Hematopoietic multipotent progenitor cell (in vitro differentiated cells): Measurements from ENCODE around the gene TMEM114. TPM values are rescaled to one million over a fixed set of nuclear protein-coding genes. Genes with fewer than 3 reads are reported as not detected.
"Not testable (repeated sequence)": the region's sequence is repeated elsewhere in the genome, so short reads cannot be mapped to it uniquely, and the experiment has no call there.

Experiments used
- DNase-seq, 3 donors: peaks; one replicate each; pipeline ENCODE4 v3.0.0-alpha.2; 2011 to 2015; ENCODE audit warnings: low read depth in 2 of 3, low spot score in 2 of 3
- total RNA-seq: library from RNA; depleted of rRNA; stranded (reverse); fragments of >200 nt; gene quantifications from one replicate; pipeline ENCODE4 v1.2.3, GENCODE V29; 2012

TMEM114 gene
- total RNA-seq, 1 donor, result not detected

DNA sequence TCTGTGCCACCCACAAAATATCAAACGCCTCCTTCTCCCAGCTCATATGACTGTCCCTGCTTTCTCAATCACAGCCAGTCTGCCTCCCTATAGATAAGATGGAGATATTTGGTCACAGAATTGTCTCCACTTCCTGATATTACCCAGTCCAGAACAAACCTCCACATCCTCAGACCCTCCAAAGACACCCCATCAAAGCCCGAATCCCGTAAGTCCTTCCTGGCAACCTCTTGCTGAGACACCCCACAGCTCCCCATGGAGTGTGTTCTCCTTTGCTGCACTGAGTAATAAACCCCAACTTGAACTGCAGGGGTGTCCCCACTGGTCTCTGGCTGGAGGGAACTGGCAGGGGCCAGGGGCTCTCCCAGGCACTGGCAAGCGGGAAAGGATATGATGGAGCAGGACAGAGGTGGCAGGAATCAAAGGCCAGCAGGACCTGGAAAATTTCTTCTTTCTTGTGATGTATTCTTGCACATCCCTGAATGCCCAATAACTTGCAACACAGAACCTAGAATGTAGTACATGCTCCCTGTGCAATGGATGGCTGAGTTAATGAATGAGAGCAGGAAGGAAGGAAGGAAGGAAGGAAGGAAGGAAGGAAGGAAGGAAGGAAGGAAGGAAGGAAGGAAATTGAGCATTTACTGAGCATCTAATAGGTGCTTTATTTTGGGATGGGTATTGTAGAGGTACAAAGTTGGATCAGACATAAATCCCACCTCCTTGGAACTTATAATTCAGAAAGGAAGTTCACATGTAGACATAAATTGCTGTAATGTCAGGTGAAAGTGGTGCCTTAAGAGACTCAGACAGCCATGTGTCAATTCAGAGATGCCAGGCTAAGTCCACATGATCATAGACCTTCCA lies 13.9 kb downstream of the TMEM114 start:
- no peak for DNase-seq

DNA sequence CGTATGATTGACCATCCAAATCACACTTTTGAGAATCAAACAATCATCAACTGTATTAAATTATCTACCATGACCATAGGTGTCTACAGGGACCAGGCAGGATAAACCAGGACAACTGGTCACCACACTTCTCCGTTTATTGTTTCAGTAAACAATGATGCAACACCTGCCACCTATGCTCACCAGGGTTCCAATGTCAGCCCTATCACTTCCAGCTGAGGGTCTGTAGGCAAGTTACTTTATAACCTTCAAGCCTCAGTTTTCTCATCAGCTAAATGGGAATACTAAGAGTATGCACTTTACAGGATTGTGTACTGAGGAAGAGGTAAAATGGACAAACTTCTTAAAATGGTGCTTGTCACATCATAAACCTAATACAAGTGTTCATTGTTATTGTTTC lies 14.9 kb downstream of the TMEM114 start:
- DNase-seq, result no peak

DNA sequence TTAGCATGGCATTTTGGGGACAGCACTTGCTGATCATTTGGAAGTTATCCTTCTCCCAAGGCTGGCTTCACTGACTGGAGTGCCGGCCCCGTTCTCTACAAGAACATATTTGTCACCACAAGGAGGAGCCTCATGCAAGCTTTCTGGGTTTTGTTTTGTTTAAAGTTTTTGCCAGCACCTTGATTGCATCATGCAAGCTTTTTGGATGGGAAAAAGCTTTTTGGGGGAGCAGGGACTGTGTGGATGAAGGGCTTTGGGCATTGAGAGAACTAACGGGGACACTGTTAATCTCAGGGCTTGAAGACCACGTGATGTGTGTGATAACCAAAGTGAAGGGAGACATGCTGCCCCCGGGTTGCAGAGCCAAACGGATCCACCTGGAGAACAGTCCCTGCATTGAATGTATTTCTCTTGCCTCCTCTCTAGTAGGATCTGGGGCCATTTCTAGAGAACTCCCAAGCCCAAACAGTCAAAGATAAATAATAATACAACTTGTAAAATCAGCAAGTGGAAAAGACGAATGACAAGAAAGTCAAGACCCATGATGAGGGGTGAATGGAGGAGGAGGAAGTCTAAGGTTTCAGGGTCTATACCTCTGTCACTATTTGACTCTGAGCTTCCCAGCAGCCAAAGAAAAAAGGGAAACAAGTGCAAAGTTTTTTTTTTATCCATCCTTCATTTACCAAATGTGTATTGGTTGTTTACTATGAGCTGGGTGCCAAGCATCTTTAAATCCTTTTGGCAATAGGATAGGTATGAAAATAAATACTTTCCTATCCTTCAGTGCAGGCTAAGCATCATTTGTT lies 17.2 kb downstream of the TMEM114 start:
- DNase-seq, result peak in 2 of 3 donors; percentile 38 to 63

DNA sequence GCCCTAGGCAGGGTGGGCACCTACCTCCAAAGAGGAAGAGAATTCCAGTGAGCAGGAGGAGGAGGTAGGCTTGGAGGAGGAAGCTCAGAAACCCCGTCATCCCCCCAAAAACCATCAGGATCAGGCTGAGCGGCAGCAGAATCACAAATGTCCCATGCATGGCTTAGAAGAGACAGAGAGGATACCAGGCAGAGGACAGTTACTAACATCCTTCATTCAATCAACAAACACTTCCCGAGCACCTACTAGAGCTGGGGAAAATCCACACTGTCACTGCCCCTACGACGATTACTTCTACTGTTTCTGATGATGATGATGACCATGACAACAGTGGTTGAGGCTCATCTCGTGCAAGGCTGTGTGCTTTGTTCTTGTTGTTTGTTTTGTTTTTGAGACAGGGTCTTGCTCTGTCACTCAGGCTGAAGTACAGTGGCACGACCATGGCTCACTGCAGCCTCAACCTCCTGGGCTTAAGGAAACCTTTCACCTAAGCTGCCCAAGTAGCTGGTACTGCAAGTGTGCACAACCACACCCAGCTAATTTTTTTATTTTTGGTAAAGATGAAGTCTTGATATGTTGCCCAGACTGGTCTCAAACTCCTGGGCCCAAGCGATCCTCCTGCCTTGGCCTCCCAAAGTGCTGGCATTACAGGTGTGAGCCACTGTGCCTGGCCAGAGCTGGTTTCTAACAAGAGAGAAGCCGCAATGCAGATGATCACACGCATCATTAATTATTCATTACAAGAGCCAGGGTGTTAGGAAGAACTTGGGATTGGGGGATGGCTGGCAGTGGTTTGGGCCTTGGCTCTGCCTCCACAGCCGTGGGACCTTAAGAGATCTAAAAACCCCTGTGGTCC lies 18.0 kb downstream of the TMEM114 start:
- no peak for DNase-seq

DNA sequence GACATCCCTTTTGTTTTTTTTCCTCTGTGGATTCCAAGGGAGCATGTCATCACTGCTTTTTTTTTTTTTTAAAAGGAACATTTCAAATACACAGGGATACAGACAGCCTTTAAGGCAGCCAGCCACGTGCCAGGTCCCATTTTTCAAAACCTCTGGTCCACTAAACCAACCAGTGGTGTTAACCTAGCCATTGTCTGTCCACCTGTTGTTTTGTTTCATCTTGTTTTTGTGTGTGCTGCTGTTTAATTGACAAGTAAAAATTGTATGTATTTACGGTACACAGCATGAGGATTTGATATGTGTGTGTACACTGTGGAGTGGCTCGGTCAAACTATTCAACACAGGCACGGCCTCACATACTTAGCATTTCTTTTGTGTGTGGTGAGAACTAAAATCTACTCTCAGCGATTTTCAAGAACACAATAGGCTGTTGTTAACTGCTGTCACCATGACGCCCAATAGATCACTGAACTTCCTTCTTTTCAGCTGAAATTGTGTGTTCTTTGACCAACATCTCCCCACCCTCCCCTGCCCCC lies 19.2 kb downstream of the TMEM114 start:
- DNase-seq, result peak in 1 of 3 donors; percentile 72

DNA sequence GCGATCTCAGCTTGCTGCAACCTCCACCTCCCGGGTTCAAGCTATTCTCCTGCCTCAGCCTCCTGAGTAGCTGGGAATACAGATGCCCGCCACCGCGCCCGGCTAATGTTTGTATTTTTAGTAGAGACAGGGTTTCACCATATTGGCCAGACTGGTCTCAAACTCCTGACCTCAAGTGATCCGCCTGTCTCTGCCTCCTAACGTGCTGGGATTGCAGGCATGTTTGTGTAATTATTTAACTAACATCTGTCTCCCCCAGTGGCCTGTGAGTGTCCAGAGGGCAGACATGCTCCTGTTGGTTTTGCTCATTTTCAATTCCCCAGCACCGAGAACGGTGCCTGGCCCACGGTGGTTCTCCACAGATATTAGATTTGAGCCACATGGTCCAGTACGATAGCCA lies 19.9 kb downstream of the TMEM114 start:
- DNase-seq, result not testable (repeated sequence)

DNA sequence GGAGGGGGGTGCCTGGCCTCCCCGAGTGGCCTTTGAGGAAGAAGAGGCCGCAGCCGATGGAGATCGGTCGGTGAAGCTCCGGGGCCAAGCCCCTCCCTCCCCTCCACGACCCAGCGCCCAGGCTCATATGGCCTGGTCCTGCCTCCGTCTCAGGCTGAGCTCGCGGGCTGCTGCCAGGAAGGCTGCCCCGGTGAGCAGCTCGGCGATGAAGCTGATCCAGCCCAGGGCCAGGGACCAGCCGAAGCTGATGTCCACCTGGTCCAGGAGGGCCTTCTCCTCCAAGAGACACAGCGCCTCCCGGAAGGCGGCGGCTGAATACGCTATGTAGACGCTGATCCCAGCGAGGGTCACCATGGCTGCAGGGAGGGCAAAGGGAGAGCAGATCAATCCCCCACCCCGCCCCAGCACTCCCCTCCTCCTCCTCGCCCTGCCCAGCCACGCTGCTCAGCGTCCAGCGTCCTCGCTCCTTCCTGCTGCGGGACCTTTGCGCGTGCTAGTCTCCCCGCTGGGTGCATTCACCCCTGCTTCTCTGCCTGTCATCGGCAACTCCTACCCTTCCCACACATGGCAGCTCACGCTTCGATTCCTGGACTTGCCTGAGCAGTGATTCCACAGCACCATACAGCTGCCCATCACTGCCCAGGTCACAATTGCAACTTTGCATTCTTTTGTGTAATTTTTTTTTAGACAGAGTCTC lies 20.5 kb downstream of the TMEM114 start:
- no peak for DNase-seq

DNA sequence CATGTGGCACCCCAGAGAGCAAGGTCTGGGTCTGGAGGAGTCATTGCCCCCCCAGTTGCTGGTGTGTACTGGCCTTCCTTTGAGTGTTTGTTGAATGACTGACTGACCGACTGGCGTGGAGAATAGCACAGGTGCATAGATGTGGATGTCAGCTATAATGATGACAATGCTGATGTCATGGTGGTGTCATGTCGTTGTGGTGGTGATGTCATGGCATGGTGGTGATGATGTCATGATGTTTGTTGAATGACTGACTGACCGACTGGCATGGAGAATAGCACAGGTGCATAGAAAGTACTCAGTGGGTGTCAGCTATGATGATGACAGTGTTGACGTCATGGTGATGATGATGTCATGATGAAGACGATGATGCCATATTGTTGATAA lies 22.1 kb downstream of the TMEM114 start:
- peak in 2 of 3 donors; percentile 1 to 13 for DNase-seq

DNA sequence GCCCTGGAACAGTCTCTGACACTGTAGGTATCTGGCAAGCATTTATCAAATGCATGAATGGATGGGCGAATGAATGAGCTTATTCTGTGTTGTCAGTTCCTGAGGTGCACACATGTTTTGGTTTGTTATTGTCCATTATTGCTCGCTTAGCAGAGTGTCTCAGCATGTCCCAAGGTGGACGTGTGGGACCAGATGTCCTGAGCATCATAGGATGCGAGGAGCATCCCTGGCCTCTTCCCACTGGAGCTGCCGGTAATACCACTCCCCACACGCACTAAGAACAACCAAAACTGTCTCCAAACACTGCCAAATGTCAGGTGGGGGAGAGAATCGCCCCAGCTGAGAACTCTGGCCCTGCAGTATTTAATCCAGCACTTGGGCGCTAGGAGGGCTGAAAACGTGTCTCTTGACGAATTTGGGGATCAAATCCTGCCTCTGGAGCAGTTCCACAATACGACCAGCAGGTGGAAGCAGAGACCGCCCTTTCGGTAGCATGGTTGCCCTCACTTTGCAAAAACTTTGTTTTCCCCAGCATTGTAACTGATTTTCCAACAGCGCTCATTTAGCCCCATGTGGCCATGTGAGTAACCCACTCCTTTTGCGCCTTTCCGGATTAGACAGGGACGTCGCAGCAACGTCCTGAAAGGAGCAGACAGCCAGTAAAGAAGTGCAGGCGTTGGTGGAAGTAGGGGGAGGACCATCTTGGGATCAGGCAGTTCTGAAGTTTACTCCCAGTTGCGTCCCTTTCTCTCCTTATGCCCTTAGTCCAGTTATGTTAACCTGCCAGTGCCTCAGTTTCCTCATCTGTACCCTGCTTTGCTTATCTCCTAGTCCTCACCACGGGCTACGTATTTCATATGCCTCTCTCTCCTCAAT lies 22.7 kb downstream of the TMEM114 start:
- peak; percentile 54 to 97 (median 90) for DNase-seq

DNA sequence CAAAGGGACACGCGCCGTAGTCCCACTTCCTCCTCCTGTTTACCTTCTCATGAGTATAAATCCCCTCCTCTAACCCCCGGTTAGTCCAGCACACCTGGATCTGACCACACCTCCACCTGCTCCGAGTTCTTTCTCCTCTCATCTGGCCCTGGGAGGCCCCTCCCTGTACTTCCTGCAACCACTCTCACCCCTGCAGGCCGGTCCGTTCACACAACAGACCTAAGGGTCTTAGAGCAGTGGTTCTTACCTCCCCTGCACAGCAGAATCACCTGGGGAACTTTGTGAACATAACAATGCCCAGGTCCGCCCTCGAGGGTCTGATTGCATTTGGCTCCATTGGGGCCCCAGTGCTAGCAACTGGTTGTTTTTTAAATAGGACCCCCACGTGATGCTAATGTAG lies 24.8 kb downstream of the TMEM114 start:
- DNase-seq, result peak in 1 of 3 donors; percentile 47

DNA sequence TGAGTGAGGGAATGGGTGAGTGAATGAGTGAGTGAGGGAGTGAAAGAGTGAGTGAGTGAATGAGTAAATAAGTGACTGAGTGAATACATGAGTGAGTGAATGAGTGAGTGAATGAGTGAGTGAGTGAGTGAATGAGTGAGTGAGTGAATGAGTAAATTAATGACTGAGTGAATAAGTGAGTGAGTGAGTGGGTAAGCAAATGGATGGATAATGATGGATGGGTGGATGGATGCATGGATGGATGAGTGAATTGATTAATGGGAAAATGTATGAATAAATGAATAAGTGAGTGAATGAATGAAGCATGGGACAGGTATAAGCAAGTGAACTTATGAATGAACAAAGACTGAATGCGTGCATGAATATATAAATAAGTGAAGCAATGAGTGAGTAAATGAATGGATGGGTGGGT lies 25.4 kb downstream of the TMEM114 start:
- no peak for DNase-seq

DNA sequence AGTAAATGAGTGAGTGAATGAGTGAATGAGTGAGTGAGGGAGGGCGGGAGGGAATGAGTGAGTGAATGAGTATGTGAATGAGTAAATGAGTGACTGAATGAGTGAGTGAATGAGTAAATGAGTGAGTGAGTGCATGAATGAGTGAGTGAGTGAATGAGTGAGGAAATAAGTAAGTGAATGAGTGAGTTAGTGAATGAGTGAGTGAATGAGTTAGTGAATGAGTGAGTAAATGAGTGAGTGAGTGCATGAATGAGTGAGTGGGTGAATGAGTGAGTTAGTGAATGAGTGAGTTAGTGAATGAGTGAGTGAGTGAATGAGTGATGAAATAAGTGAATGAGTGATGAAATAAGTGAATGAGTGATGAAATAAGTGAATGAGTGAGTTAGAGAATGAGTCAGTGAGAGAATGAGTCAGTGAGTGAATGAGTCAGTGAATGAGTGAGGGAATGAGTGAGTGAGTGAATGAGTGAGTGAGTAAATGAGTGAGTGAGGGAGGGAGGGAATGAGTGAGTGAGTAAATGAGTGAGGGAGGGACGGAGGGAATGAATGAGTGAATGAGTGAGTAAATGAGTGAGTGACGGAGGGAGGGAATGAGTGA lies 26.3 kb downstream of the TMEM114 start:
- DNase-seq, result not testable (repeated sequence)

DNA sequence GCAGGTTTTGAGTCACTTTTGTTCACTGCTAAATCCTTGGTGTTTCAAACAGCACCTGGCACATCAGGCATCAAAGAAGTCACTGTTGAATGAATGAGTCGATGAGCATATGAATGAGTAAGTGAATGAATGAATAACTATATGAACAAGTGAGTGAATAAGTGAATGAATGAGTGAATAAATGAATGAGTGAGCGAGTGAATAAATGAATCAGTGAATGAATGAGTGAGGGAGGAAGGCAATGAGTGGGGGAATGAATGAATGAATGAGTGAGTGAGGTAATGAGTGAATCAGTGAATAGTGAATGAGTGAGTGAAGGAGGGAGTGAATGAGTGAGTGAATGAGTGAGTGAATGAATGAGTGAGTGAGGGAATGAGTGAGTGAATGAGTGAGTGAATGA lies 28.8 kb downstream of the TMEM114 start:
- DNase-seq, result no peak

DNA sequence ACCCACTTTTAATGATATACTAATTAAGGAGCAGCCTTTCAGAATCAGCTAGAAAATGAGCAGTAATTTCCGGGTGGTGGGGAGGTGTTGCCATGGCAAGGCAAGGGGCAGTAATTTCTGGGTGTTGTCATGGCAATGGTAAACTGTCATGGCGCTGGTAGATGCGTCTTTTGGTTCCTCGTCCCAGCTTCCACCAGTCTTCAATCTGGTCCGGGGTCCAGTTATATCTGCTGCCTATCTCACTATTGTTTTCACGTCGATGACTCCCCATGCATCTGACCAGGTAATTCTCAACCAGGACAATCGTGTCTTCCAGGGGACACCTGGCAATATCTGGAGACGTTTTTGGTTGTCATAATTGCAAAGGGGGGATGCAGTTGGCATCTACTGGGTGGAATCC lies 34.9 kb downstream of the TMEM114 start:
- no peak for DNase-seq

DNA sequence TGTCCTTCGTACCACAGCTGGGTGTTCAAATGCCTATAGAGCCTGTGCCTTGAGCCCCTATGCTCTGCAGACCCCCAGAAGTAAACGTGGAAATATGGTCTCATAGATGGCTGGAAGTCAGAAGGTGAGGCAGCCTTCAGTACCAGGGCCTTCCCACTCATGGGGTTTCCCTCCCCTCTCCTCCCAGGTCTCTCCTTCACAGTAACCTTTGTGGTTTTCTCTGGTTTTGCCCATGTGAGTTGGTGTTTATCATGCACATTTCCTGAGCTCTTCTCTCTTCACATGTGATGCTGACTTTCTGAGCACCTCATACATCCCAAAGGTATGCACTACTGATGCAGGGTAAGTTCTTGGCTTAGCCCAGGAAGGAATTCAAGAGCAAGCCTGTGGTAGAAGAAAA lies 35.4 kb downstream of the TMEM114 start:
- DNase-seq, result no peak

DNA sequence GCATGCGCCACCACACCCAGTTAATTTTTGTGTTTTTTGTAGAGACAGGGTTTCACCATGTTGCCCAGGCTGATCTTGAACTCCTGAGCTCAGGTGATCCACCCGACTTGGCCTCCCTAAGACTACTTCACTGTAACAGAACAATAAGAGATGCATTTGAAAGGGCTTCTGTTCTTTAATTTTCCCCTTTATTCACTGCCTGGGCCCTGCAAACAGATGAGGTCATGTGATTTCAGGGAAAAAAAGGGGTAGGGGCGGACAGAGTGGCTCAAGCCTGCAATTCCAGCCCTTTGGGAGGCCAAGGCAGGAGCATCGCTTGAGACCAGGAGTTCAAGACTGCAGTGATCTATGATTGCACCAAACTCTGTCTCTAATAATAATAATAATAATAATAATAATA lies 36.3 kb downstream of the TMEM114 start:
- DNase-seq, result no peak

DNA sequence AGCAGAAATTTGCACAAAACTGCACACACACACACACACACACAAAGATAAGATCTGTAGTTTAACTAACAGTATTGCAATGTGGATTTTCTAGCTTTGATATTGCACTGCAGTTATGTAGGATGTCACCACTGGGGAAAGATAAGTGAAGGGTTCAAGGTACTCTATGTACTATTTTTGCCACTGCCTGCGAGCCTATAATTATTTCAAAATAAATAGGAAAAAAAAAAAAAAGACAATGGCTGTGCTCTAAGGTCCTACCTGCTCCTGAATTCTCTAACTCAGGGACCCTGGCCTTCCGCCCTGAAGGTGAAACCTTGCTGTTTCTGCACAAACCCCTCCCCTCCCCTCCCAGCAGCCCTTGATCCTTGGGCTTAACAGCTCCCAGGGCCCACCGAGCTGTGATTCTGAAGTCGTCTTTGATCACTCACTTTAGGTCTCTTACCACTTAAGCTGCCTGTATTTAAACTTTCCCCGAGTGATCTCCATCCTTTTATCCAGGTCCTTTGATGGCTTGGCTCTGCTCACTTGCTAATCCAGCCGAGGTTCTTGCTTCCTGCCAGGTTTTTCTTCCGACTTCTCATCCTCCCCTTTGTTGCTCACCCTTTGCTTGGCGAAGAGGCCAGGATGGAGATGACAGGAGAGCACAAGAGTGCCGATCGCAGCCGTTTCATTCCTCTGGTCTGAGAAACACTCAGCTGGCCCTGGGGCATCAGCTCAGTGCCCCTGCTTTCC lies 37.7 kb downstream of the TMEM114 start:
- no peak for DNase-seq
